IMR-90 (cell line): ENCODE results near the gene PHC2. TPM values are rescaled to one million over a fixed set of nuclear protein-coding genes. Genes with fewer than 3 reads are reported as not detected.

ENCODE experiments used
- ATAC-seq: fragments of 200-7000 bp; cut with Tn5 transposase; 2 replicates; pipeline ENCODE4 v1.9.1; 2020; ENCODE audit warnings: low read depth, mild to moderate bottlenecking, moderate library complexity
- BruUV-seq: library from RNA; stranded (reverse); fragments of 400-500 nt; replicated peaks from 2 replicates; lab custom pipeline; 2021; lab: Mats Ljungman, UMichigan
- CTCF ChIA-PET: fragments of 300-600 bp; formaldehyde crosslinking; extraction: SDS; loops from one replicate; lab custom pipeline; 2021; ENCODE audit warnings: antibody characterized with exemption; lab: Yijun Ruan, JAX
- POLR2A ChIA-PET: fragments of 300-600 bp; sonication (Branson Sonifier 250); formaldehyde crosslinking; loops from one replicate; lab custom pipeline; 2022; ENCODE audit warnings: antibody characterized with exemption; ENCODE audit not compliant: unreplicated experiment; lab: Charles Lee
- DNase-seq: peaks from one replicate; pipeline ENCODE4 v3.0.0; 2013
- H2AFZ ChIP-seq: replicated peaks from 2 replicates; pipeline ENCODE3; 2013; ENCODE audit warnings: low read length, mild to moderate bottlenecking; ENCODE audit not compliant: poor library complexity
- H2AK5ac ChIP-seq: 2 replicates; pipeline ENCODE4 v1.6.1; 2013; ENCODE audit warnings: low read depth, low read length, inconsistent platforms
- H2AK9ac ChIP-seq: replicated peaks from 2 replicates; pipeline ENCODE3; 2013; ENCODE audit warnings: mild to moderate bottlenecking, low read depth, low read length, moderate library complexity; ENCODE audit not compliant: poor library complexity
- H2BK120ac ChIP-seq: 2 replicates; pipeline ENCODE4 v1.6.1; 2013; ENCODE audit warnings: low read depth, low read length, inconsistent platforms
- H2BK15ac ChIP-seq: 3 replicates; pipeline ENCODE4 v1.6.1; 2013; ENCODE audit warnings: low read depth, low read length, inconsistent platforms
- H2BK20ac ChIP-seq: 2 replicates; pipeline ENCODE4 v1.6.1; 2013; ENCODE audit warnings: low read depth, mild to moderate bottlenecking, inconsistent platforms, low read length, moderate library complexity
- H2BK5ac ChIP-seq: 2 replicates; pipeline ENCODE4 v1.6.1; 2013; ENCODE audit warnings: mild to moderate bottlenecking, low read depth, low read length, inconsistent platforms; ENCODE audit not compliant: poor library complexity, severe bottlenecking
- H3K14ac ChIP-seq: replicated peaks from 2 replicates; pipeline ENCODE4 v1.6.1; 2013; ENCODE audit warnings: low read depth, low read length, inconsistent platforms
- H3K18ac ChIP-seq: 2 replicates; pipeline ENCODE4 v1.6.1; 2013; ENCODE audit warnings: low read depth, low read length, control low read depth
- H3K23ac ChIP-seq: 2 replicates; pipeline ENCODE4 v1.6.1; 2013; ENCODE audit warnings: low read depth, low read length, inconsistent platforms
- H3K27ac ChIP-seq: 2 replicates; pipeline ENCODE4 v1.5.1; 2013; ENCODE audit warnings: mild to moderate bottlenecking, control low read depth, low read length; ENCODE audit not compliant: insufficient read depth
- H3K27me3 ChIP-seq: 2 replicates; pipeline ENCODE4 v1.6.1; 2013; ENCODE audit warnings: low read length; ENCODE audit not compliant: control insufficient read depth, insufficient read depth
- H3K36me3 ChIP-seq: 2 replicates; pipeline ENCODE4 v1.6.1; 2013; ENCODE audit warnings: low read length, mixed read lengths; ENCODE audit not compliant: control insufficient read depth, insufficient read depth
- H3K4ac ChIP-seq: 2 replicates; pipeline ENCODE4 v1.6.1; 2013; ENCODE audit warnings: low read depth, low read length, inconsistent platforms
- H3K4me1 ChIP-seq: 2 replicates; pipeline ENCODE4 v1.6.1; 2013; ENCODE audit warnings: low read length, mixed read lengths; ENCODE audit not compliant: control insufficient read depth, insufficient read depth
- H3K4me2 ChIP-seq: 2 replicates; pipeline ENCODE4 v1.6.1; 2013; ENCODE audit warnings: low read depth, mild to moderate bottlenecking, control low read depth, low read length, moderate library complexity
- H3K4me3 ChIP-seq: 2 replicates; pipeline ENCODE4 v1.5.1; 2013; ENCODE audit warnings: low read depth, mild to moderate bottlenecking, control low read depth, low read length, moderate library complexity; ENCODE audit not compliant: insufficient read depth
- H3K56ac ChIP-seq: 2 replicates; pipeline ENCODE4 v1.6.1; 2013; ENCODE audit warnings: low read length, inconsistent platforms; ENCODE audit not compliant: insufficient read depth; ENCODE audit errors: extremely low read depth
- H3K79me1 ChIP-seq, 2 experiments: 2 replicates each; pipeline ENCODE4 v1.6.1; 2013; ENCODE audit warnings: low read length in 2 of 2, inconsistent platforms in 1 of 2, low read depth in 1 of 2
- H3K9ac ChIP-seq: 2 replicates; pipeline ENCODE4 v1.6.1; 2013; ENCODE audit warnings: low read depth, low read length, control low read depth
- H3K9me1 ChIP-seq: 2 replicates; pipeline ENCODE4 v1.6.1; 2013; ENCODE audit warnings: low read length, inconsistent platforms; ENCODE audit not compliant: insufficient read depth
- H3K9me3 ChIP-seq: 2 replicates; pipeline ENCODE4 v1.6.1; 2013; ENCODE audit warnings: low read length; ENCODE audit not compliant: control insufficient read depth, insufficient read depth
- H4K20me1 ChIP-seq: 2 replicates; pipeline ENCODE4 v1.6.1; 2013; ENCODE audit warnings: low read length, inconsistent platforms; ENCODE audit not compliant: insufficient read depth
- H4K5ac ChIP-seq: 2 replicates; pipeline ENCODE4 v1.6.1; 2013; ENCODE audit warnings: mild to moderate bottlenecking, low read depth, low read length, control low read depth
- H4K8ac ChIP-seq, 2 experiments: 2 replicates each; pipeline ENCODE4 v1.6.1; 2013; ENCODE audit warnings: low read depth in 2 of 2, low read length in 2 of 2, control low read depth in 1 of 2, inconsistent platforms in 1 of 2
- H4K91ac ChIP-seq: 2 replicates; pipeline ENCODE4 v1.6.1; 2013; ENCODE audit warnings: low read depth, low read length, inconsistent platforms; ENCODE audit not compliant: insufficient read depth
- BHLHE40 ChIP-seq: fragments of 150-350 bp; IDR thresholded peaks from 2 replicates; pipeline ENCODE4 v1.6.1; 2016; ENCODE audit warnings: mild to moderate bottlenecking, low read depth, low read length
- CEBPB ChIP-seq: IDR thresholded peaks from 2 replicates; pipeline ENCODE4 v1.6.1; 2012; ENCODE audit warnings: low read depth, low read length, improper control_type of control experiment
- CHD1 ChIP-seq: IDR thresholded peaks from 2 replicates; pipeline ENCODE4 v1.6.1; 2012; ENCODE audit warnings: low read depth, low read length, improper control_type of control experiment
- CTCF ChIP-seq: conservative IDR thresholded peaks from 2 replicates; pipeline ENCODE4 v1.5.1; 2012; ENCODE audit warnings: mild to moderate bottlenecking, low read depth, low read length, improper control_type of control experiment
- ELK1 ChIP-seq: fragments of 150-350 bp; IDR thresholded peaks from 2 replicates; pipeline ENCODE4 v1.6.1; 2016; ENCODE audit warnings: low read depth, mild to moderate bottlenecking, low read length, moderate library complexity, borderline replicate concordance
- FOS ChIP-seq: fragments of 150-350 bp; IDR thresholded peaks from 2 replicates; pipeline ENCODE4 v1.6.1; 2016; ENCODE audit warnings: low read depth, low read length
- MAFK ChIP-seq: IDR thresholded peaks from 2 replicates; pipeline ENCODE4 v1.6.1; 2012; ENCODE audit warnings: low read depth, low read length, improper control_type of control experiment
- MAZ ChIP-seq: IDR thresholded peaks from 2 replicates; pipeline ENCODE4 v1.6.1; 2012; ENCODE audit warnings: low read depth, mild to moderate bottlenecking, low read length, improper control_type of control experiment, moderate library complexity, borderline replicate concordance
- MXI1 ChIP-seq: IDR thresholded peaks from 2 replicates; pipeline ENCODE4 v1.6.1; 2012; ENCODE audit warnings: low read depth, mild to moderate bottlenecking, low read length, moderate library complexity, borderline replicate concordance
- NFE2L2 ChIP-seq: fragments of 150-350 bp; IDR thresholded peaks from 2 replicates; pipeline ENCODE4 v1.6.1; 2016; ENCODE audit warnings: low read depth, mild to moderate bottlenecking, low read length
- POLR2A ChIP-seq: IDR thresholded peaks from 2 replicates; pipeline ENCODE4 v1.6.1; 2012; ENCODE audit warnings: mild to moderate bottlenecking, low read depth, low read length
- RAD21 ChIP-seq: IDR thresholded peaks from 2 replicates; pipeline ENCODE4 v1.6.1; 2012; ENCODE audit warnings: low read length, improper control_type of control experiment
- RFX5 ChIP-seq: IDR thresholded peaks from 2 replicates; pipeline ENCODE4 v1.8.0; 2012; ENCODE audit warnings: low read depth, mild to moderate bottlenecking, low read length, moderate library complexity
- SMC3 ChIP-seq: fragments of 150-350 bp; IDR thresholded peaks from 2 replicates; pipeline ENCODE4 v1.6.1; 2016; ENCODE audit warnings: low read depth, mild to moderate bottlenecking, antibody characterized with exemption, low read length, moderate library complexity
- USF2 ChIP-seq: fragments of 150-350 bp; IDR thresholded peaks from 2 replicates; pipeline ENCODE4 v1.6.1; 2017; ENCODE audit warnings: mild to moderate bottlenecking, antibody characterized with exemption, low read length, low read depth
- WGBS, 2 experiments: methylation state at CpG; one replicate each; pipeline versions ENCODE4 v1.1.5 to v1.1.7; 2013; ENCODE audit warnings: missing lambda C conversion rate in 2 of 2; ENCODE audit not compliant: insufficient read length in 1 of 2; ENCODE audit errors: extremely low coverage in 2 of 2; 5-methylcytosine and 5-hydroxymethylcytosine counted together
- dilution Hi-C: fragments of 300-500 bp; cut with HindIII; formaldehyde crosslinking; loops from one replicate; pipeline ENCODE4 v1.14.3; 2018; ENCODE audit warnings: low sequenced_read_pairs; ENCODE audit not compliant: unreplicated experiment
- in situ Hi-C: fragments of 300-500 bp; cut with MboI; formaldehyde crosslinking; loops from 3 replicates; pipeline ENCODE4 v1.14.3; 2019; ENCODE audit warnings: low sequenced_read_pairs, inconsistent platforms, mixed read lengths
- intact Hi-C: fragments of 100-400 bp; cut with micrococcal nuclease; formaldehyde crosslinking; loops from 2 replicates; pipeline ENCODE4 v1.10.0; 2022
- polyA plus RNA-seq, 3 experiments: library from polyadenylated mRNA; depleted of rRNA; stranded (reverse); fragments of >200 nt; gene quantifications; 2 replicates each; pipeline ENCODE4 v1.2.3, GENCODE V29; 2012; ENCODE audit warnings: low replicate concordance in 1 of 3
- total RNA-seq: library from RNA; depleted of rRNA; stranded (reverse); fragments of >200 nt; gene quantifications from 2 replicates; pipeline ENCODE4 v1.2.3, GENCODE V29; 2012

The PHC2 gene
- total and polyA plus RNA-seq, 2 of the 4 experiments (the other 2 are of a cell fraction), result 46.4 to 98.1 TPM

GRCh38 chr1:33275706-33276572 is 155.0 kb downstream of the PHC2 start:
- Histone ChIP-seq H3K9me3 (no peaks in the 10 kb centered on the region), H2BK20ac (no peak overlapping the region), H3K4ac (no peak overlapping the region), H3K36me3 (peaks cover 28% of the 10 kb centered on the region), H3K27me3 (no peaks in the 10 kb centered on the region), H4K91ac (no peak overlapping the region), H4K8ac (no peak overlapping the region), H3K27ac (no peak overlapping the region), H3K14ac (no peak overlapping the region), H2AFZ (no peak overlapping the region), H4K5ac (no peak overlapping the region), H3K4me2 (no peak overlapping the region), H3K23ac (no peak overlapping the region), H2AK9ac (no peak overlapping the region), H3K4me1 (no peaks in the 10 kb centered on the region; the same call in 1 of the 2 replicates), H3K9me1 (peaks cover 13% of the 10 kb centered on the region), H2AK5ac (no peak overlapping the region), H2BK120ac (no peak overlapping the region), H2BK15ac (no peak overlapping the region), H3K56ac (no peak overlapping the region), H3K9ac (no peak overlapping the region), H3K4me3 (no peak overlapping the region), H3K18ac (no peak overlapping the region), H3K79me1 (peaks cover 22 to 46% of the 10 kb centered on the region in 2 experiments), H2BK5ac (no peak overlapping the region), H4K20me1 (peaks cover 19% of the 10 kb centered on the region; the same call in 1 of the 2 replicates)
- POLR2A ChIA-PET, result no interaction called here
- in situ Hi-C loops, result no loop called here
- intact Hi-C loops, result no loop called here
- ATAC-seq, result no peak
- CTCF ChIA-PET, result no interaction called here
- WGBS, 2 experiments, result 96% methylated on average over 10 of the region's 45 CpGs; no CpG with 5 or more reads in 1 of the 2 experiments
- BruUV-seq, result no TSS peak
- DNase-seq, result no peak
- dilution Hi-C loops, result no loop called here
- no peak for TF ChIP-seq SMC3
- TF ChIP-seq RFX5, result no peak
- no peak for TF ChIP-seq MXI1
- TF ChIP-seq ELK1, result no peak
- no peak for TF ChIP-seq MAFK
- TF ChIP-seq CTCF, result no peak
- TF ChIP-seq NFE2L2, result no peak
- no peak for TF ChIP-seq CHD1
- no peak for TF ChIP-seq MAZ
- no peak for TF ChIP-seq USF2
- no peak for TF ChIP-seq FOS
- no peak for TF ChIP-seq CEBPB
- no peak for TF ChIP-seq POLR2A
- TF ChIP-seq RAD21, result no peak
- TF ChIP-seq BHLHE40, result no peak
